Mammary epithelial cell (primary cell): Measurements from ENCODE around the gene ETV1.

Experiments
- CTCF ChIP-seq, 2 donors: IDR thresholded peaks in 1 of 2; conservative IDR thresholded peaks in 1 of 2; 2 replicates each; pipeline ENCODE4 v1.5.1; 2011 to 2012; ENCODE audit warnings: inconsistent platforms in 2 of 2, low read length in 2 of 2, mild to moderate bottlenecking in 2 of 2, control low read depth in 1 of 2, low read depth in 1 of 2; ENCODE audit not compliant: insufficient read depth in 1 of 2; ENCODE audit errors: extremely low read depth in 1 of 2
- EZH2 ChIP-seq: IDR thresholded peaks from 2 replicates; pipeline ENCODE4 v1.6.1; 2012; ENCODE audit warnings: low read length, inconsistent platforms, borderline replicate concordance

- TF ChIP-seq CTCF (conservative IDR thresholded peaks at IDR 0.05 in 1 of 2, IDR thresholded peaks at IDR 0.05 in 1 of 2; ENCODE audit: extremely low read depth in 1 of 2, insufficient read depth in 1 of 2, low read depth in 1 of 2, low read length in 2 of 2) (no peak), EZH2 (no peak)
Measured at GRCh38 chr7:13965077-13965476, 24.4 kb downstream of the ETV1 start.
